Activated naive CD8-positive, alpha-beta T cell (primary cell): ENCODE results near the gene ANKIB1.
A peak's percentile ranks its signal among the peaks of the same experiment; 100 is the strongest.

Experiments used
- H3K27ac Mint-ChIP-seq: one replicate; pipeline ENCODE4 v1.8.0; 2021; ENCODE audit warnings: mixed read lengths
- H3K27me3 Mint-ChIP-seq: one replicate; pipeline ENCODE4 v1.8.0; 2021; ENCODE audit warnings: mixed read lengths
- H3K36me3 Mint-ChIP-seq: one replicate; pipeline ENCODE4 v1.8.0; 2021; ENCODE audit warnings: mixed read lengths
- H3K4me1 Mint-ChIP-seq: one replicate; pipeline ENCODE4 v1.8.0; 2021; ENCODE audit warnings: low read depth, mixed read lengths
- H3K4me3 Mint-ChIP-seq: one replicate; pipeline ENCODE4 v1.8.0; 2021; ENCODE audit warnings: mild to moderate bottlenecking, mixed read lengths
- H3K9me3 Mint-ChIP-seq: one replicate; pipeline ENCODE4 v1.8.0; 2021; ENCODE audit warnings: low read depth, mixed read lengths

The ANKIB1 gene, protein sequence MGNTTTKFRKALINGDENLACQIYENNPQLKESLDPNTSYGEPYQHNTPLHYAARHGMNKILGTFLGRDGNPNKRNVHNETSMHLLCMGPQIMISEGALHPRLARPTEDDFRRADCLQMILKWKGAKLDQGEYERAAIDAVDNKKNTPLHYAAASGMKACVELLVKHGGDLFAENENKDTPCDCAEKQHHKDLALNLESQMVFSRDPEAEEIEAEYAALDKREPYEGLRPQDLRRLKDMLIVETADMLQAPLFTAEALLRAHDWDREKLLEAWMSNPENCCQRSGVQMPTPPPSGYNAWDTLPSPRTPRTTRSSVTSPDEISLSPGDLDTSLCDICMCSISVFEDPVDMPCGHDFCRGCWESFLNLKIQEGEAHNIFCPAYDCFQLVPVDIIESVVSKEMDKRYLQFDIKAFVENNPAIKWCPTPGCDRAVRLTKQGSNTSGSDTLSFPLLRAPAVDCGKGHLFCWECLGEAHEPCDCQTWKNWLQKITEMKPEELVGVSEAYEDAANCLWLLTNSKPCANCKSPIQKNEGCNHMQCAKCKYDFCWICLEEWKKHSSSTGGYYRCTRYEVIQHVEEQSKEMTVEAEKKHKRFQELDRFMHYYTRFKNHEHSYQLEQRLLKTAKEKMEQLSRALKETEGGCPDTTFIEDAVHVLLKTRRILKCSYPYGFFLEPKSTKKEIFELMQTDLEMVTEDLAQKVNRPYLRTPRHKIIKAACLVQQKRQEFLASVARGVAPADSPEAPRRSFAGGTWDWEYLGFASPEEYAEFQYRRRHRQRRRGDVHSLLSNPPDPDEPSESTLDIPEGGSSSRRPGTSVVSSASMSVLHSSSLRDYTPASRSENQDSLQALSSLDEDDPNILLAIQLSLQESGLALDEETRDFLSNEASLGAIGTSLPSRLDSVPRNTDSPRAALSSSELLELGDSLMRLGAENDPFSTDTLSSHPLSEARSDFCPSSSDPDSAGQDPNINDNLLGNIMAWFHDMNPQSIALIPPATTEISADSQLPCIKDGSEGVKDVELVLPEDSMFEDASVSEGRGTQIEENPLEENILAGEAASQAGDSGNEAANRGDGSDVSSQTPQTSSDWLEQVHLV

DNA sequence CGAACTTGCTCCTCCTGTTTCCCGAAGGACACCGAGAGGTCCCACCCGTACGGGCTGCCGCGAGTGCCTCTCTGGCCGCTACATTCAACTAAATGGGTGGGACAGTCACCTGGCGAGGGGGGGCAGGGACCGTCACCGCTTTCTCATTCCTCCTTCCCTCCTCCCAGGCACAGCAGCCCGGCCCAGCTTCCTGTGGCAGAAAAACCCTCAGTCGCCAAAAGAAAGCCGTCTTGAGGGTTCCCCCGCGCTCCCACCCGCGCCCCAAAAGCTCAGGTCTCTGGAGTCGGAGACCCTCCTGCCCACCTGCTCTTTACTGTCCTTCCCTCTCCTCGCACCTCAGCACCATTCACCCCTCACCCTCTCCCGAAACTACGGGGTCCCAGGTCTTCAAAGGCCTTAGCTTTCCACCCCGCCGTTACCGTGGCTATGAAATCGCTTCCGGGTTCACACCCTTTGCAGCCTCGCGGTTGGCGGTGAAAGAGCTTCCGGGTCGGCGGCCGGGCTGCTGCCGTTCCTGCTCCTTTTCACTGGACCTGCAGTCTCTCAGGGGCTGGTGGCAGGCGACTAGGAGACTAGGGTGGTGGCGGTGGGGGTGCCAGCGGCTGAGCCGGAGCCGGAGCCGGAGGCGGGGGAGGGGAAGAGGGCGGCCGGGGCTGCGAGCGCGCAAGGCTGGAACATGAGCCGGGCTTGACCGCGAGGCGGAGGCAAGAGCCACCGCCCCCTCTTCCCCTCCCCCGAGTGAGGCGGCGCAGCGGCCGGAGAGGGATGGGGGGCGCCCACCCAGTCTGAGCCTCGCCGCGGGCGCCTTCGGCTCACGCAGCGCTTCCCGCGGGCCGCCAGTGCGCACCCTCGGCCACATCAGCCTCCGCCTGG, at the start of gene ANKIB1, which contains the start of gene KRIT1:
Gene ANKIB1, plus strand, starts transcription at position 488 of the 873 bp plus-strand sequence. CDS start 49,005 bp downstream, outside the sequence.
Gene KRIT1, minus strand, starts transcription at position 428 of the 873 bp plus-strand sequence. CDS start 3,779 bp downstream, outside the sequence.
- peaks cover 2% of the 10 kb centered on the region for H3K36me3 Mint-ChIP-seq
- H3K4me1 Mint-ChIP-seq: peaks cover 47% of the 10 kb centered on the region
- H3K9me3 Mint-ChIP-seq: no peaks in the 10 kb centered on the region
- peak within 1 kb of the TSS; percentile 96 for H3K27ac Mint-ChIP-seq
- peak within 1 kb of the TSS; percentile 94 for H3K4me3 Mint-ChIP-seq
- no peaks in the 10 kb centered on the region for H3K27me3 Mint-ChIP-seq

DNA sequence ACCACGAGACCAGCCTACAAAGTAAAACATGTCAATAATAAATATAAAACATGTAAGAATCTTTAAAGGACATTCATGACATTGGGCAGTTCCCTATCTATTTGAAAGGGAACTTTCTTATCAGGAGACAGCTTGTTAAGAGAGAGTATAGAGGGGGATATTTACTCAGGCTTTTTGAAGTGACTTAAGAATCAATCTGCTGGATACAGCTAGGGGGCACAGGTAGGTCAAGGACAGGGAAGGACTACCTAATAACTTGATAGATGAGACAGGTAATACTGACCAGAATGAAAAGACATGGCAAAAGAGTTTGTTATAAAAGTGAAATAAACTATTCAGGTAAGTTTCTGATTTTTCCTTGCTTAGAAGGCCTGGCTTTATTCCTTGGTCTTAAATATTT, 45.0 kb upstream of the ANKIB1 start:
- Mint-ChIP-seq H3K27ac (no peak overlapping the region), H3K4me1 (peaks cover 3% of the 10 kb centered on the region), H3K27me3 (no peaks in the 10 kb centered on the region), H3K4me3 (no peak overlapping the region), H3K9me3 (no peaks in the 10 kb centered on the region), H3K36me3 (peaks cover 21% of the 10 kb centered on the region)

DNA sequence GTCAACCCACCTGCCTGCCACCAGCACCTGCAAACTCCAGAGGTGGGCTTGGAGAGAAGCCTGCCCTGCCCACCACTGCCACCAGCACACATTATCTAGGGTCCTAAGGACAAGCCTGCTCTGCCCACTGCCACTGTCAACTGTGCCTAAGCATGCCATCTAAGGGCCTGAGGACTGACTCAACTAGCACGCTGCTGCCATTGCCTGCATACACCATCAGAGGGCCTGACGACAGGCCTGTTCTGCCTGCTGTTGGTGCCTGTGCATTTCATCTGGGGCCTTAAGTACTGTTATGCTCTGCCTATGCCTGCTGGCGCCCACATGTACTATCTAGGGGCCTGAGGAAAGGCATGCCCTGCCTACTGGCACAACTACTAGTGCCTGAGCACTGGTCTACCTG, 39.8 kb upstream of the ANKIB1 start:
- Mint-ChIP-seq H3K4me1 (peaks cover 14% of the 10 kb centered on the region), H3K36me3 (peaks cover 49% of the 10 kb centered on the region), H3K4me3 (no peak overlapping the region), H3K27ac (no peak overlapping the region), H3K27me3 (no peaks in the 10 kb centered on the region), H3K9me3 (peaks cover 9% of the 10 kb centered on the region)

DNA sequence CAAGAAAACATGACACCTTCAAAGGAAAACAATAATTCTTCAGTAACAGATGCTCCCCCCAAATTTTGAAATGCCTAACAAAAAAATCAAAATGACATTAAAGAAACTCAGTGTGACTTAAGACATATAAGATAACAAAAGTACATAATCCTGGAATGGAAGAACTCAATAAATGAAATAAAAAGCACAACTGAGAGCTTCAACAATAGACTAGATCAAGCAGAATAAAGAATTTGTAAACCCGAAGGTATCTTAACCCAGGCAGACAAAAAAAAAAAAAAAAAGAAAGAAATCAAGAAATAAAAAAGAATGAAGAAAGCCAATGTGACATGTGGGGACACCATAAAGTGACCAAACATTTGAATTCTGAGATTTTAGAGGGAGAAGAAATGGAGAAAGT, 39.1 kb upstream of the ANKIB1 start:
- Mint-ChIP-seq H3K36me3 (peaks cover 51% of the 10 kb centered on the region), H3K4me3 (no peak overlapping the region), H3K27me3 (no peaks in the 10 kb centered on the region), H3K9me3 (peaks cover 13% of the 10 kb centered on the region), H3K27ac (no peak overlapping the region), H3K4me1 (peaks cover 14% of the 10 kb centered on the region)

DNA sequence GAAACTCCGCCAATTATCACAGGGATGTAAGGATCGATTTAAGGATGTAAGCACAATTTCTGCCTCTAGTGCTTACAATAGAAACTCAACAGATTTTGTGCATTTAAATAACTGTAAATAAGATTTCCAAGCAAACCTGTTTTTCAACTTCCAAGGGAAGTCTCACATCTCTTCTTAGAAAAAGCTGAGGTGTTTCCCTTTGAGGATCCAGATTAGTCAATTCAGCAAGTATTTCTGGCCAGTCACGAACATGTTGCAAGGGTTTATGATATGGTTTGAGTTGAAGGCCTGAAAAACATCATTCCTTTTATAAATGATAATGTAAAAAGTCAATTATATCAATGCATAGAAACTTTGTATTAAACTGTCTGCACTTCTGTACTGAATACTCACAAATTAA, 24.0 kb upstream of the ANKIB1 start:
- Mint-ChIP-seq H3K9me3 (no peaks in the 10 kb centered on the region), H3K4me1 (no peaks in the 10 kb centered on the region), H3K36me3 (peaks cover 24% of the 10 kb centered on the region), H3K4me3 (no peak overlapping the region), H3K27me3 (no peaks in the 10 kb centered on the region), H3K27ac (no peak overlapping the region)

DNA sequence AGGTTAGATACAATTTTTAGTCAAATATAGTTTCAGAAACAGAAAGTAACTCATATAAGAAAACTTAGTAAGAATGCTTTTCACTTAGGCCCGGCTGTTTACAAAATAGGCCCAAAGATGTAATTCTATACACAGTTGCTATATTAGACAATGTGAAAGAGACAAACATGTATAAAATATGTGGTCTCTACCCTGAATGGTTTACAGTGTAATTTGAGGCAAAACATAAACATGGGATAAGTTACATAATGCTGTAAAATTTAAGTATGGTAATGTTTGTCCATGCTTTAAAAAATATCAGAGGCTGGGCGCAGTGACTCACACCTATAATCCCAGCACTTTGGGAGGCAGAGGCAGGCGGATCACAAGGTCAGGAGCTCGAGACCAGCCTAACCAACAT, 18.8 kb upstream of the ANKIB1 start:
- Mint-ChIP-seq H3K4me3 (no peak overlapping the region), H3K9me3 (peaks cover 9% of the 10 kb centered on the region), H3K27me3 (no peaks in the 10 kb centered on the region), H3K36me3 (peaks cover 36% of the 10 kb centered on the region), H3K4me1 (peaks cover 6% of the 10 kb centered on the region), H3K27ac (no peak overlapping the region)

DNA sequence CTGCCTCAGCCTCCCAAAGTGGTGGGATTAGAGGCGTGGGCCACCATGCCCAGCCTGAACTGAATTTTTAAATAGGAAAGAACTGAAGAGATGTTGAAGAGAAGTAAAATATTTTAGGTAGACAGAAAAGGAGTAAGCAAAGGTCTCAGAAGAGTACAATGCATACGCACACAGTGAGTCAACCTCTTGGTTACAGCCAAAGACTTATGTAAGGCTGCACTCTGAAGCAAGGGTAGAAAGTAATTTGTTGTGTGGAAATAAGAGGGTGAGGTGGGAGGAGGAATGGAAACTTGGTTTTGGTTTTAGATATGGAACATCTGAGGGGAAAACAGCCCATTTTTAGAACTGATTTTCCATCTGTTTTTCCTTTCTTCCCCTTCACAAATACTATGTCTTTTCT, 17.7 kb upstream of the ANKIB1 start:
- Mint-ChIP-seq H3K36me3 (peaks cover 34% of the 10 kb centered on the region), H3K9me3 (peaks cover 9% of the 10 kb centered on the region), H3K27me3 (no peaks in the 10 kb centered on the region), H3K27ac (no peak overlapping the region), H3K4me1 (peaks cover 6% of the 10 kb centered on the region), H3K4me3 (no peak overlapping the region)

DNA sequence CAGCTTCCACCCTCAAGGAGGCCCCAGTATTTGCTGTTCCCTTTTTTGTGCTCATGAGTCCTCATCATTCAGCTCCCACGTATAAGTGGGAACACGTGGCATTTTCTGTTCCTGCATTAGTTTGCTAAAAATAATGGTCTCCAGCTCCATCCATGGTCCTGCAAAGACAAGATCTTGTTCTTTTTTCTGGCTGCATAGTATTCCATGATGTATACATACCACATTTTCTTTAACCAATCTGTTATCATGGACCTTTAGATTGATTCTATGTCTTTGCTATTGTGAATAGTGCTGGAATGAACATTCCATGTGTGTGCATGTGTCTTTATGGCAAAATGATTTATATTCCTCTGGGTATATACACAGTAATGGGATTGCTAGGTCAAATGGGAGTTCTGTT, 17.0 kb upstream of the ANKIB1 start:
- Mint-ChIP-seq H3K4me3 (no peak overlapping the region), H3K9me3 (peaks cover 9% of the 10 kb centered on the region), H3K27me3 (no peaks in the 10 kb centered on the region), H3K4me1 (peaks cover 6% of the 10 kb centered on the region), H3K36me3 (peaks cover 34% of the 10 kb centered on the region), H3K27ac (no peak overlapping the region)

DNA sequence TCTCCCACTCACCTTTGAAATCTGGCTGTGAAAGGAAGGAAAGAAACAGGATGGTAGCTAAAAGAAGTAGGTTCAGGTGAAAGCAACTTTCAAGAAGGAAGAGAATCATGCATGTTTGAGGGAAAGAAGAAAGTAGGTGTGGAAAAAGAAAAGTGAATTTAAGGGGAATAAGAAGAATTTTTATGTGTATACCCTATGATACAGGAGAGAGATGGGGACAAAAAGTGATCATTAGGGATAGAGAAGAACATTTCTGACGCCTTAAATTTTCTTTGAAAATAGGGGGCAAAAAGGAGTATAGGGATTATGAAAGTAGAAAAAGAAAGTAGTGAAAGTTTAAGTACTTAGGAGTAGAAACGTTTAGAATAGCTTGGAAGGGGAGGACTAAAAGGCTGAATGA, 15.2 kb upstream of the ANKIB1 start:
- peak overlapping the region; percentile 54 for H3K27ac Mint-ChIP-seq
- no peaks in the 10 kb centered on the region for H3K27me3 Mint-ChIP-seq
- peaks cover 34% of the 10 kb centered on the region for H3K36me3 Mint-ChIP-seq
- peaks cover 9% of the 10 kb centered on the region for H3K9me3 Mint-ChIP-seq
- peaks cover 6% of the 10 kb centered on the region for H3K4me1 Mint-ChIP-seq
- H3K4me3 Mint-ChIP-seq: no peak overlapping the region

DNA sequence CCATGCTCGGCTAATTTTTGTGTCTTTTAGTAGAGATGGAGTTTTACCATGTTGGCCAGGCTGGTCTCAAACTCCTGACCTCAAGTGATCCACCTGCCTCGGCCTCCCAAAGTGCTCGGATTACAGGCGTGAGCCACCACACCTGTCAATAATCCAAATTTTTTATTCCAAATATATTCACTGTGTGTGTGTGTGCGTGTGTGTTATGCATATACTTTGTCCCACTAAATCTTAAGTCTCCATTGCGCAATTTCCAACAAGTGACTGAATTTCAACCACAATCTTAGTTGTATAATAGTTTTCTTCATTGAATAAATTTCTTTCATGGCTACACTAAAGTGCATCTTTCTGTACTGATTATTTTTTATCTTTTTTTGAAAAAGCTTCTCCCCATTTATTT, 2.8 kb upstream of the ANKIB1 start:
- Mint-ChIP-seq H3K36me3 (peaks cover 3% of the 10 kb centered on the region), H3K27me3 (no peaks in the 10 kb centered on the region), H3K4me1 (peaks cover 40% of the 10 kb centered on the region), H3K9me3 (no peaks in the 10 kb centered on the region), H3K4me3 (peak overlapping the region; percentile 38), H3K27ac (no peak overlapping the region)

DNA sequence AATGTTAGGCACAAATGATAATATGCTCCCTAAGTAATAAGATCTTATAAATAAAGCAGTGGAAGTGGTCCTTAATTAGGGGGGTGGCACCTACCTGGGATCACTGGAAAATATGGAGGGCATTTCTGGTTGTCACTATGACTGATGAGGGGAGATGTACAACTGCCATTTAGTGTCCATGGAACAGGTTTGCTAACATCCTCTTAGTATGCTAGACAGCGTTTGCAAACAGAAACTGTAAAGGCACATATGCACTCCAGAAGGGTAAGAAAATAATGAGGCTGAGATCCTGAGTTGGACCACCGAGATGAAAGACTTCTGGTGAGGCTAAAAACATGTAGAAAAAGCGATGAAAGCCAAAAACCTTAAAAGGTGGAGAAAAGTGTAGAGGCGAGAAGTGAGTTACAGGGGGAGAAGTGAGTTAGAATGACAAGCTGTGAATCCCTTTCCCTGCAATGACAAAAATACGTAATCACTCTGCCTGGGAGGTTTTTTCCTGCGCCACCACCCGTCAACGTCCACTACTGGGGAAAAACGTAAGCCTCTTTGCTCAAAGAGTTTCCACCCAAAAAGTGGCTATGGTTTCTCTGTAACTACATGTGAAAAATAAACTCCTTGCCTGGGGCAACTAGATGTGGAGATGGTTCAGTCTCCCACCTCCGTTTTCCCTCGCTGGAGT, 827 bp upstream of the ANKIB1 start:
- Mint-ChIP-seq H3K36me3 (peaks cover 2% of the 10 kb centered on the region), H3K4me1 (peaks cover 47% of the 10 kb centered on the region), H3K27me3 (no peaks in the 10 kb centered on the region), H3K4me3 (peak overlapping the region; percentile 91), H3K27ac (peak overlapping the region; percentile 96), H3K9me3 (no peaks in the 10 kb centered on the region)

DNA sequence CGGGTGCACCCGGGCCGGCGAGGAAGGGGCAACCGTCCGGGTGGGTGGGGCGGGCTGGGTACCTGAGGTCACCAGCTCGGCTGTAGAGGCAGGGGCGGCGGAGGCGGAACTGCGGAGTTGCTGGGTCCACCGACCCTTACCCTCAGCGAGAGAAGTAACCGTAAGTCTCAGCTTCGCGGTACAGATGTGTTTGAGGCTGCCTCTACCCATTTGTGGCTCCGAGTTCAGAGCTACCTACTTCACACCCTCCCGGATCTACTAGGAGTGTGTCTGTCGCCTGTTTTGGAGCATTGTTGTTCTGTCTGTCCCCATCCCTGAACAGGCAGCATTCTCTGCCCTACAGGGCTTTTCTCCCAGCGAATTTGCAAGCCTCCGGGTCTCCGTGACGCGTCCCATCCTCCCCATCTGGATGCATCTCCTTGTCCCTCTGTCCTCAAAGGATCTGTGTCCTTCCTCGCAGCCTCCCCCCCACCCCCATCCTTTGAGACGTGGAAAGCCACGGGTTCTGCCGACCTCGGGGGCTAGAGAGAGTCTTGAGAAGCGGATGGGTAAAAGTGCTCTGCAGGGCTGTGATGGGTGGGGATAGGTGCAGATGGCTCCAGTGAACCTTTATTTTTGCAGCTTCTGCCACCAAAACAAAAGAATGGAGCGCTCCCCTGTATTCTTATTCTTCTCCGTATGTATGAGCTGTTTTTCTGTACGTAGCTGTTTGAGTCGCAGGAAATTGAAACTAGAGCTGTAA, 757 bp downstream of the ANKIB1 start:
- Mint-ChIP-seq H3K27ac (peak overlapping the region; percentile 89), H3K36me3 (peaks cover 2% of the 10 kb centered on the region)

DNA sequence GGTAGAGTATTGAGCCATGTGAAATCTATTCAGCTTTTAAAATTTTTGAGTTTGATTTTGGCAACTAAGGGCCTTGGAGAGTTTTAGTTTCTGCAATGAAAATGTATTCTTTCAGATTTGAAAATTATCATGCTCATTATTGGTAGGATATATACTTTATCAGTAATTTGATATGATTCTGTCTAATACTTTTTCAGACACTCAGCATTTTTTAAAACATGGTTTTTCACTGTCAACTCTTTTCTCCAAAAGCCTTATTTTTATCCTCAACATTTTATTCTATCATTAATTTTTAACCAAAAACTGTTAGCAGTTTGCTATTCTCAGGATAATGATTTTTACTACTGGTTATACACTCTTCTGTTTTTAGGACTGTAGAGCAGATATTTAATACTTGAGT, 4.8 kb downstream of the ANKIB1 start:
- H3K27me3 Mint-ChIP-seq: no peaks in the 10 kb centered on the region
- H3K27ac Mint-ChIP-seq: no peak overlapping the region
- peaks cover 44% of the 10 kb centered on the region for H3K4me1 Mint-ChIP-seq
- peaks cover 5% of the 10 kb centered on the region for H3K9me3 Mint-ChIP-seq
- no peak overlapping the region for H3K4me3 Mint-ChIP-seq
- H3K36me3 Mint-ChIP-seq: peaks cover 13% of the 10 kb centered on the region

More for the DNA sequence above, 757 bp downstream of the ANKIB1 start:
- H3K9me3 Mint-ChIP-seq: no peaks in the 10 kb centered on the region
- H3K27me3 Mint-ChIP-seq: no peaks in the 10 kb centered on the region
- H3K4me1 Mint-ChIP-seq: peaks cover 53% of the 10 kb centered on the region
- peak overlapping the region; percentile 94 for H3K4me3 Mint-ChIP-seq
